ENCODE data around the gene PTHLH.

- TF ChIP-seq POLR2A (IDR thresholded peaks at IDR 0.05; ENCODE audit: low read length) (no peak), GATA1 (IDR thresholded peaks at IDR 0.05; ENCODE audit: low read depth, low read length) (no peak)
Observed at GRCh38 chr12:27975222-27976136, 2.9 kb upstream of the PTHLH start.

All from erythroblast (primary cell).